Lower lobe of right lung (tissue), 2 donors: ENCODE results near the gene CNGB1. TPM values are rescaled to one million over a fixed set of nuclear protein-coding genes. Genes with fewer than 3 reads are reported as not detected.

Source experiments
- ATAC-seq, 2 donors: fragments of 200-7000 bp; cut with Tn5 transposase; one replicate each; pipeline ENCODE4 v1.9.1; 2020 to 2022; ENCODE audit warnings: mild to moderate bottlenecking in 2 of 2, moderate library complexity in 2 of 2
- DNase-seq: peaks from one replicate; pipeline ENCODE4 v3.0.0-alpha.2; 2020
- H3K27ac ChIP-seq: fragments of 200-600 bp; one replicate; pipeline ENCODE4 v1.8.0; 2022
- H3K27me3 ChIP-seq: fragments of 200-600 bp; one replicate; pipeline ENCODE4 v1.8.0; 2022; ENCODE audit warnings: low read depth
- H3K36me3 ChIP-seq: fragments of 200-600 bp; one replicate; pipeline ENCODE4 v1.8.0; 2022; ENCODE audit warnings: mild to moderate bottlenecking
- H3K4me1 ChIP-seq: fragments of 200-600 bp; one replicate; pipeline ENCODE4 v1.8.0; 2022
- H3K4me3 ChIP-seq: fragments of 200-600 bp; one replicate; pipeline ENCODE4 v1.8.0; 2022; ENCODE audit warnings: mild to moderate bottlenecking
- H3K9me3 ChIP-seq: fragments of 200-600 bp; one replicate; pipeline ENCODE4 v1.8.0; 2022
- intact Hi-C: fragments of 100-400 bp; cut with DNase I; formaldehyde crosslinking; loops from one replicate; pipeline ENCODE4 v1.11.0; 2022
- total RNA-seq: library from RNA; stranded (reverse); fragmentation: NEBNext Ultra II Directional; extraction: Animal tissue kit (Norgen Biotek cat#: 25700); gene quantifications from one replicate; pipeline ENCODE4 v1.2.1, GENCODE V29; 2021
- TF ChIP-seq, protein P1 (sequence below): fragments of 200-600 bp; IDR thresholded peaks from one replicate; pipeline ENCODE4 v1.8.0; 2022; ENCODE audit warnings: antibody characterized with exemption, mild to moderate bottlenecking
- donor health status: DM: no; HTN: yes; CAD: no; lungs with severe emphysema.

Gene CNGB1
- total RNA-seq, 1 donor from 2014 or later: 0.35 TPM

DNA sequence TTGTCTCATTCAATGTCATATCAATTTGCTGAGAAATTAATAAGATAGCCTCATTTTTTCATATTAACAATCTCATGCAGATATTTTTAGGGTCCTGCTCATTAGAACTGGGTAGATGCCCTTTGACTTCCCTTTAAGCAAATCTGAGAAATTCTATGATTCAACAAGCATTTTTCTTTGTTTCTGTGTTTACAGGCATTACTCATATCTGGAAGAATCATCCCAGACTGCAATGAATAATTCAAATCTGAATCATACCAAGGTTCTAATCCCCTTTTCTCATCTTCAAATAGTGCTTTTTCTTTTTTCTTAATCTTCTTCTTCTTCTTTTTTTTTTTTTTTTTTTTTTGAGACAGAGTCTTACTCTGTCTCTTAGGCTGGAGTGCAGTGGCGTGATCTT lies 99.5 kb downstream of the CNGB1 start:
- H3K9me3 ChIP-seq: no peaks in the 10 kb centered on the region
- ATAC-seq (no peak), DNase-seq (no peak)
- H3K4me3 ChIP-seq: no peak overlapping the region
- no peak overlapping the region for H3K27ac ChIP-seq
- no peaks in the 10 kb centered on the region for H3K36me3 ChIP-seq
- intact Hi-C loops: no loop called here
- H3K27me3 ChIP-seq: no peaks in the 10 kb centered on the region
- no peaks in the 10 kb centered on the region for H3K4me1 ChIP-seq
- TF ChIP-seq, protein P1, sequence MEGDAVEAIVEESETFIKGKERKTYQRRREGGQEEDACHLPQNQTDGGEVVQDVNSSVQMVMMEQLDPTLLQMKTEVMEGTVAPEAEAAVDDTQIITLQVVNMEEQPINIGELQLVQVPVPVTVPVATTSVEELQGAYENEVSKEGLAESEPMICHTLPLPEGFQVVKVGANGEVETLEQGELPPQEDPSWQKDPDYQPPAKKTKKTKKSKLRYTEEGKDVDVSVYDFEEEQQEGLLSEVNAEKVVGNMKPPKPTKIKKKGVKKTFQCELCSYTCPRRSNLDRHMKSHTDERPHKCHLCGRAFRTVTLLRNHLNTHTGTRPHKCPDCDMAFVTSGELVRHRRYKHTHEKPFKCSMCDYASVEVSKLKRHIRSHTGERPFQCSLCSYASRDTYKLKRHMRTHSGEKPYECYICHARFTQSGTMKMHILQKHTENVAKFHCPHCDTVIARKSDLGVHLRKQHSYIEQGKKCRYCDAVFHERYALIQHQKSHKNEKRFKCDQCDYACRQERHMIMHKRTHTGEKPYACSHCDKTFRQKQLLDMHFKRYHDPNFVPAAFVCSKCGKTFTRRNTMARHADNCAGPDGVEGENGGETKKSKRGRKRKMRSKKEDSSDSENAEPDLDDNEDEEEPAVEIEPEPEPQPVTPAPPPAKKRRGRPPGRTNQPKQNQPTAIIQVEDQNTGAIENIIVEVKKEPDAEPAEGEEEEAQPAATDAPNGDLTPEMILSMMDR: no peak

DNA sequence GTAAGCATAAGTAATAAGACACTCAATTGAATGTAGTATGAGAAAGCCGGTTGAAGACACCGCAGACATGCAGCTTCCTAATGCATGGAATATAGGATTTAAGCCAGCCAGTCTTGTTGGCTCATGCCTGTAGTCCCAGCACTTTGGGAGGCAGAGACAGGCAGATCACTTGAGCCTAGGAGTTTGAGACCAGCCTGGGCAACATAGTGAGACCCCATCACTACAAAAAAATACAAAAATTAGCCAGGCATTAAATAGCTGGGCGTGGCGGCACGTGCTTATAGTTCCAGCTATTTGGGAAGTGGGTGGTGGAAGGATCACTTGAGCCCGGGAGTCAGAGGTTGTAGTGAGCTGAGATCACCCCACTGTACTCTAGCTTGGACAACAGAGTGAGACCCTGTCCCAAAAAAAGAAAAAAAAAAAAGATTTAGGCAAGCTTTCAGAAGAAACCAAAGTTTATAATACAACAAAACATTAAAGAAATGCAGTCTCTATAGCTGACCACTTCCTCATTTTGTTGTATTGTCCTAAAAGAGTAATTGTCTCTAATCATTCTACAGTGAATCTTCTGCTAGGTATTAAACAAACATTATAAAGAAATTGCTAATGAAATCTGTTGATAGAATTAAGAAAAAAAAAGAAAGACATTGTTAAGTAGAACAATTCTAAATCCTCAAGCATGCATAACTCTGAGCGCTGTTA lies 100.0 kb downstream of the CNGB1 start:
- intact Hi-C loops: no loop called here
- ATAC-seq: no peak
- Histone ChIP-seq H3K4me3 (no peak overlapping the region), H3K9me3 (no peaks in the 10 kb centered on the region), H3K27ac (no peak overlapping the region), H3K36me3 (no peaks in the 10 kb centered on the region), H3K4me1 (no peaks in the 10 kb centered on the region), H3K27me3 (no peaks in the 10 kb centered on the region)
- DNase-seq: no peak
- TF ChIP-seq, protein P1: no peak

DNA sequence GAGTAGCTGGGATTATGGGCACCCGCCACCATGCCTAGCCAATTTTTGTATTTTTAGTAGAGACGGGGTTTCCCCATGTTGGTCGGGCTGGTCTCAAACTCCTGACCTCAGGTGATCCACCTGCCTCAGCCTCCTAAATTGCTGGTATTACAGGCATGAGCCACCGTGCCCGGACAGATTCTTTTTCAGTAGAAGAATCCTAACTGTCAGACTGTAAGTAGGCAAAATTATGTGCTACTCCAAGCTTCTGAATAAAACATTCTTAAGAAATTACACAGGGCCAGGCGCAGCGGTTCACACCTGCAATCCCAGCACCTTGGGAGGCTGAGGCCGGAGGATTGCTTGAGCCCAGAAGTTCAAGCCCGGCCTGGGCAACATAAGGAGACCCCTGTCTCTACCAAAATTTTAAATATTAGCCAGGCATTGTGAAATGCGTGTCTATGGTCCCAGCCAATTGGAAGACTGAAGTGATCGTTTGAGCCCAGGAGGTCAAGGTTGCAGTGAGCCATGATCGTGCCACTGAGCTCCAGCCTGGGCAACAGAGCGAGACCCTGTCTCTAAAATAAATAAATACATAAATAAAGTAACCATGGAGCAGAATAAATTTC lies 101.9 kb downstream of the CNGB1 start:
- Histone ChIP-seq H3K36me3 (no peaks in the 10 kb centered on the region), H3K27ac (no peak overlapping the region), H3K4me3 (no peak overlapping the region), H3K4me1 (no peaks in the 10 kb centered on the region), H3K9me3 (no peaks in the 10 kb centered on the region), H3K27me3 (no peaks in the 10 kb centered on the region)
- no peak for ATAC-seq
- TF ChIP-seq, protein P1: no peak
- DNase-seq: no peak
- intact Hi-C loops: no loop called here

- ATAC-seq (no peak), DNase-seq (no peak)
- Histone ChIP-seq H3K27ac (no peak overlapping the region), H3K9me3 (no peaks in the 10 kb centered on the region), H3K27me3 (no peaks in the 10 kb centered on the region), H3K4me3 (no peak overlapping the region), H3K4me1 (no peaks in the 10 kb centered on the region), H3K36me3 (no peaks in the 10 kb centered on the region)
- intact Hi-C loops: no loop called here
- TF ChIP-seq, protein P1: no peak
These were observed 103.8 kb downstream of the CNGB1 start for GRCh38 chr16:57867000-57867561.

GRCh38 chr16:57866529-57866918 lies 104.4 kb downstream of the CNGB1 start:
- ATAC-seq: no peak
- no peak overlapping the region for H3K27ac ChIP-seq
- no peaks in the 10 kb centered on the region for H3K27me3 ChIP-seq
- H3K36me3 ChIP-seq: no peaks in the 10 kb centered on the region
- DNase-seq: no peak
- H3K4me1 ChIP-seq: no peaks in the 10 kb centered on the region
- intact Hi-C loops: no loop called here
- H3K9me3 ChIP-seq: no peaks in the 10 kb centered on the region
- no peak overlapping the region for H3K4me3 ChIP-seq
- TF ChIP-seq, protein P1: no peak
